ENCODE data around the gene TMEM121. TPM values are rescaled to one million over a fixed set of nuclear protein-coding genes. Genes with fewer than 3 reads are reported as not detected.

Gene TMEM121
- total RNA-seq, 2 experiments from 2014 or later, result 11.5 to 11.9 TPM

DNA sequence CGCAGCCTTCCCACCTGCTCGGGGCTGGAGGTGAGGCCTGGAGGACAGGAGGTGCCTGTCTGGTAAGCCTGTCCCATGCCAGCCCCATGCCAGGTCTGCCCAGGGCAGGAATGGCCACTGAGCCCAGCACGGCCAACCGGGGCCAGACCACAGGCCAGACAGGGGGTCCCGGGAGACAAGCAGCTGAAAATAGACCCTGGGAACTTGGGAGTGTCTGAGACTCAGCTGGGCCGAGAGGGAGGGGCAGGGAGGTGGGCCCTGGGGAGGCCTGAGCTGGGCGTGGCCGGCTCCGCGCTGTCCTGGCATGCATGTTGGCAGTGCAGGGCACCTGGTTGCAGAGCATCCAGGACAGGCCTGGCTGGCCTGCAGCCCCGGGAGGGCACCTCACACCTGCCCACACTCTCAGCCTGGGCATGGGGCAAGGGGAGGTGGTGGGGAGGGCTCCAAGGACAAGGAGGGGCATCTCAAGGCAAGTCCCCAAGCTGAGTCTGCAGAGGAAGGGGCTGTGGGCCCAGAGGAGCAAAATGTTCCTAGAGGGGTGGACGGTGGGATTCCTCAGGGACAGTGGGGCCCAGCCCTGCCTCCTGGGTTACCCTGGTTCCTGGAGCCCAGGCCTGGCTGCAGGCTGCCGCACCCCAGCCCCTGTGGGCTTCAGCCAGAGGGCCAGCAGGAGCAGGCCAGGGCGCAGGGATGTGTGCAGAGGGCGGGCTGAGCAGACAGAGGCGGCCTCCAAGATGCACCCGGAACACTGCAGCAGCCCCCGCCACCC lies 42.9 kb upstream of the TMEM121 start:
- ATAC-seq, result no peak
- CTCF ChIA-PET, result interaction anchor here (1.5 to 3.4 kb wide), 3 partner anchors 7 to 113 kb away, joined by 4 to 150 read pairs (median 42); partner anchors contain the start of gene TEDC1

DNA sequence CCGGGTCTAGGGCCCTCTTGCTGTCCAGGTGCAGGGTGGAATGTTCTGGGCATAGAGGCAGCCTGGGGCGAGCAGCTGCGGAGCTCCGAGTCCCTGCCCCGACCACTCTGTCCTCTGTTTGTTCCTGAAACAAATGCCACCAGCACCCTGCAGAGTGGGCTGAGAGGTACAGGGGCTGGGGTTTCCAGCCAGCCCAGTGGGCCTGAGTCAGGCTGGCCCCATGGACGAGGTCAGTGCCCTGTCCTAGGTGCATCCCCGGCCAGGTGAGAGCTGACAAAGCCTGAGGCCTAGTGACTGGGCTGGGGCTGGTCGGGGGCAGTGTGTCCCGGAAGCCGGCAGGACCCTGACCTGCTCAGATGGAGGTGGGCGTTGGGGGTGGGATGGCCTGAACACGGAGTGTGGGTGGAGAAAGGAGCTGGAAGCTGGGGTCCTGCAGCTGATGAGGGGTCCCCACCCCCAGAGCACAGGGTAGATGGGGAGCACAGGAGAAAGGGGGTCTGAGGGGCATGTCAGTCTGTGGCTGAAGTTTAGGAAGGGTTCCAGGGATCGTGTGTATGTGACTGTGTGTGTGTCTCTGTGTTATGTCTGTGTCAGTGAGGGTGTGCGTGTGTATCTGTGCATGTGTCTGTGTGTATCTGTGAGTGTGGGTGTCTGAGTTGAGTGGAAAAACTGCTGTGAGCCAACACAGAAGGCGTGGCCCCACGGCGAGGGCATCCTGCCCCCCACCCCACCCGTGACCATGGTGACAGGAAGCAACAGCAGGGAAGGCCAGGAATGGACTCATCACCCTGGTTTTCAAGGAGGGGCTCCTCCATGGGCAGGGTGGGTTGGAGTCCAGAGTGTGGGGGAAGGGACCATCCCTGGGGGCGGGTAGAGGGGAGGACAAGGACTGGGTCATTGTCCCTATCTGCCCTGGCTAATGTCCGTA lies 42.0 kb upstream of the TMEM121 start:
- DNase-seq (peak; percentile 50), ATAC-seq (no peak)
- CTCF ChIA-PET, result interaction anchor here (1.5 to 1.6 kb wide), 2 partner anchors 113 to 133 kb away, joined by 4 read pairs; no protein-coding TSS in a partner anchor
- Mint-ChIP-seq H3K4me3 (peak overlapping the region; percentile 3), H3K36me3 (no peaks in the 10 kb centered on the region), H3K4me1 (peaks cover 34% of the 10 kb centered on the region), H3K9me3 (ENCODE audit: low read depth) (no peaks in the 10 kb centered on the region), H3K27ac (peak overlapping the region; percentile 20), H3K27me3 (peaks cover 10% of the 10 kb centered on the region)

More for the DNA sequence above, 42.9 kb upstream of the TMEM121 start:
- Mint-ChIP-seq H3K27ac (no peak overlapping the region), H3K9me3 (ENCODE audit: low read depth) (no peaks in the 10 kb centered on the region), H3K36me3 (no peaks in the 10 kb centered on the region), H3K4me1 (peaks cover 30% of the 10 kb centered on the region), H3K27me3 (peaks cover 12% of the 10 kb centered on the region), H3K4me3 (no peak overlapping the region)
- DNase-seq, result no peak

DNA sequence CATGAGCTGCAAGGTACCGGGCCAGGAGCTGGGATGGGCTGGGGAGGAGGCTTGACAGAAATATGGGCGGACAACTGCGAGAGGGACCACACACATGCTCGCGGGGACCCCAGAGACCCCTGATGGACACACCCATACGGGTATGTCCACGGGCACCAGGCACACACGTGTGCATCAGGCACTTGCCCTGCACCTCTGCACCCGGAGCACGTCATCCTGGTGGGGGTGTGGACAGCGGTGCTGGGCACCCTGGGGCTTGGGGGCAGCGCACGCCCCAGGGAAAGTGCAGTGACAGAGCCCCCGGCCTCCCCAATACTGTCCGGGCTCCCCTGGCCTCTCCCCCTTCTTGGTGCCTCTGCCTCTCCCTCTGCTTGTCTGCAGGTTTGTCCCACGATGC lies 41.4 kb upstream of the TMEM121 start:
- Mint-ChIP-seq H3K27ac (peak overlapping the region; percentile 20), H3K4me3 (no peak overlapping the region), H3K36me3 (peaks cover 2% of the 10 kb centered on the region), H3K9me3 (ENCODE audit: low read depth) (no peaks in the 10 kb centered on the region), H3K27me3 (peaks cover 3% of the 10 kb centered on the region), H3K4me1 (peaks cover 38% of the 10 kb centered on the region)
- ATAC-seq, result no peak
- no peak for DNase-seq
- CTCF ChIA-PET, result interaction anchor here (1.6 to 2.2 kb wide), 2 partner anchors 43 to 133 kb away, joined by 4 to 8 read pairs; no protein-coding TSS in a partner anchor

DNA sequence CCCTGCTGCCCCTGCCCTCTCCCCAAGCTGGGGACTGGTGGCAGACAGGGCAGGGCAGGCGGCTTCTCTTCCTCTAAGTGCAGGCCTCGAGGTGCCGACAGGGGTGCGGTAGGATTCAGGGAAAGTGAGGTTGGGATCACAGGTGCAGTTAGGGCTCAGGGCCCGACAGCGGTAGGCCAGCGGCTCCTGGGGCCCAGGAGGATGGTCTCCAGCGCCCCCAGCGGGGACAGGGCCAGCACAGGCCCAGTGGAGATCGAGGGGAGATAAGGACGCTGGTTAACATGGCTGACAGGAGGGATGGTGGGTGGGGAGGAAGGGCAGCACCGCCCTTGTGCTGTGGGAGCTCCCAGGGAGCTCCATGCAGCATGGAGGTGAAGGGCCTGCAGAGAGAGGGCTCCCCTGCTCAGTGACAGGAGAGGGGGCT lies 40.6 kb upstream of the TMEM121 start:
- ATAC-seq, result no peak
- Mint-ChIP-seq H3K9me3 (ENCODE audit: low read depth) (no peaks in the 10 kb centered on the region), H3K36me3 (peaks cover 2% of the 10 kb centered on the region), H3K4me1 (peaks cover 38% of the 10 kb centered on the region), H3K27me3 (no peaks in the 10 kb centered on the region), H3K27ac (peak overlapping the region; percentile 73), H3K4me3 (no peak overlapping the region)
- CTCF ChIA-PET, result interaction anchor here (1.5 to 2.2 kb wide), 3 partner anchors 38 to 134 kb away, joined by 3 to 8 read pairs (median 4); no protein-coding TSS in a partner anchor
- DNase-seq, result peak; percentile 64

DNA sequence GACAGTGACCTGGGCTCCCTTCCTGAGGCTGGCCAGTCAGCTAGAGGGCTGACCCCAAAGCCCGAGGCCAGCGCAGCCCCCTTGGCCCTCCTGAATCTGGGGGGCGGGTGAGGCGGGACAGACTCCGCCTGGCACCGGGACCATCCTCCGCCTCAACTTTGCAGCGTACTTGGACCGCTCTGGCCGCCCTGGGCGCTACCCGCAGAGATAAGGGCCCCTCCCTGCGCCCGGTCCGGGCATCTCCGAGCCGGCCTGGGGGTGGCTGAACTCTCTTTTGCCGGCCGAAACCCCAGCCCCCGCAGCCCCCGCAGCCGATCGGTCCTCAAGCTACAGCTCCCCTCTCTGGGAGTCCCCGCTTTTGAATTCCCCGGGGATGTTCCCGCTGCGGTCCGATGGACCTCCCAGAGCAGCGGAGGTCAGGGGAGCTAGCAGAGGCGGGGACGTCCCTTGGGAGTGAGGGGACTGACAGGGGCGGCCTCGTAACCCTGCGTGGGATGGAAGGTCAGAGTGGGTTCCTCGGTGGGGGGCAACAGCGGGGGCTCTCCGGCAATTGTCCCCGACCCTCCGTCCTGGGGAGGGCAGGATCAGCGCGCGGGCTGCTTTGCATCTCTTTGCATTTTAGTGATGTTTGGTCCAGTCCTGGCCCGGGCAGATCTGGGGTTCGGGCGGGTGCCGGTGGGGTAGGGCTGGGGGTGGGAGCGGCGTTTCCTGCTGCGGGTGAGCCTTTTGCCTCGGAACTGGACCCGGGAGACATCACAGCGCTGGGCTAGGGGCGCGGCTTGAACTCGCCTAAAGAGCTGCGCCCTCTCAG lies 40.0 kb upstream of the TMEM121 start, which contains the start of gene CRIP1:
Gene CRIP1 (plus strand): TSS at position 724 of the 811 bp plus-strand sequence. CDS start 374 bp downstream, outside the sequence.
- CTCF ChIA-PET, result interaction anchor here (1.5 to 2.2 kb wide), 3 partner anchors 38 to 135 kb away, joined by 3 to 8 read pairs (median 4); no protein-coding TSS in a partner anchor
- Mint-ChIP-seq H3K4me3 (peak within 1 kb of the TSS; percentile 92), H3K9me3 (ENCODE audit: low read depth) (no peaks in the 10 kb centered on the region), H3K27me3 (no peaks in the 10 kb centered on the region), H3K27ac (peak within 1 kb of the TSS; percentile 91), H3K36me3 (peaks cover 2% of the 10 kb centered on the region), H3K4me1 (peaks cover 32% of the 10 kb centered on the region)
- ATAC-seq (no peak), DNase-seq (no peak)

DNA sequence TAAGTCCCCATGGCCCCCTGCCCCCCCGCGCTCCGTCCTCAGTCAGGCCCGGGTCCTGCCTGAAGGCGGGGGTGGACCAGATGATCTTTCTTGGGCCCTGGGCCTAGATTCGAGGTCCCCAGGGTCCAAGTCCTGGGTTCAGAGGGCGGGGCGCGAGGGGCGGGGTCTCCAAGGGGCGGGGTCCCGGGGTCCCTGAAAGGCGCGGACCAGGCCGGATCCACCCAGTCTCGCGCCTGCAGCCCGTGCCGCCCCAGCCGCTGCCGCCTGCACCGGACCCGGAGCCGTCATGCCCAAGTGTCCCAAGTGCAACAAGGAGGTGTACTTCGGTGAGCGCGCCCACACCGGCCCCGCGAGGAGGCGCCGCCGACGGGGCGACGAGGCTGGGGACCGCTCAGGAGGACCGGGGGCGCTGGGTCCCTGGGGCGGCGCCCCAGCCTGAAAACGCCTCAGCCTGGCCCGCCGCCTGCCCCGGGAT lies 39.4 kb upstream of the TMEM121 start:
- Mint-ChIP-seq H3K9me3 (ENCODE audit: low read depth) (no peaks in the 10 kb centered on the region), H3K4me1 (peaks cover 32% of the 10 kb centered on the region), H3K27me3 (no peaks in the 10 kb centered on the region), H3K36me3 (peaks cover 2% of the 10 kb centered on the region), H3K27ac (peak overlapping the region; percentile 91), H3K4me3 (peak overlapping the region; percentile 92)
- CTCF ChIA-PET, result interaction anchor here (1.5 to 2.2 kb wide), 2 partner anchors 39 to 41 kb away, joined by 3 to 8 read pairs; no protein-coding TSS in a partner anchor
- DNase-seq (peak; percentile 82), ATAC-seq (no peak)

DNA sequence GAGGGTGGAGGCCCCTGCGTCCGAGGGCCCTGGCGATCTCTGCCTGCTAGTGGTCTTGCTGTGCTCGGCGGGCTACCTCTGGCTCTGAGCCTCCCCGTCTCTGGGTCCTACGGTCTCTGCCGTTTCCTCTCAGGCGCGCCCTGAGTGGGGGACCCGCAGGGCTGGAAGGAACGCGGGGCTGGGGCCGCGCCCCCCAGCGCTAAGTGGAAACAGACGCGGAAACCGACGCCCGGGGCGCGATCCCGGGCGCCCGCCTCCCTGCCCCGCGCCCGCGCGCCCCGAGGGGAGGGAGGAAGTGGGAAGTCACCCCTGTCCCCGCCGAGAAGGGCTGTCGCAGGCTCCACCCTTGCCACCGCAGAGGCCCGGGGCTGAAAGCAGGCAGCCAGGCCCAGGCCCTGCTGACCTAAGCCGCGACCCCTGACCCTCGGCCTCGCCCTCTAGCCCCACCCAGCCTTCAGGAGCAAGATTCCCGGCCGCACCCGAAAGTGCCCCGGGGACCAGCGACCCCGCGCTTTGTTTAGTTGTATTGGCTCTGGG lies 38.9 kb upstream of the TMEM121 start:
- Mint-ChIP-seq H3K27me3 (no peaks in the 10 kb centered on the region), H3K4me1 (peaks cover 28% of the 10 kb centered on the region), H3K36me3 (peaks cover 2% of the 10 kb centered on the region), H3K9me3 (ENCODE audit: low read depth) (no peaks in the 10 kb centered on the region), H3K4me3 (peak overlapping the region; percentile 92), H3K27ac (peak overlapping the region; percentile 91)
- peak; percentile 85 for DNase-seq
- peak; percentile 3 for ATAC-seq
- CTCF ChIA-PET, result interaction anchor here (1.0 to 5.1 kb wide), 3 partner anchors 41 to 114 kb away, joined by 4 to 111 read pairs (median 8); no protein-coding TSS in a partner anchor

DNA sequence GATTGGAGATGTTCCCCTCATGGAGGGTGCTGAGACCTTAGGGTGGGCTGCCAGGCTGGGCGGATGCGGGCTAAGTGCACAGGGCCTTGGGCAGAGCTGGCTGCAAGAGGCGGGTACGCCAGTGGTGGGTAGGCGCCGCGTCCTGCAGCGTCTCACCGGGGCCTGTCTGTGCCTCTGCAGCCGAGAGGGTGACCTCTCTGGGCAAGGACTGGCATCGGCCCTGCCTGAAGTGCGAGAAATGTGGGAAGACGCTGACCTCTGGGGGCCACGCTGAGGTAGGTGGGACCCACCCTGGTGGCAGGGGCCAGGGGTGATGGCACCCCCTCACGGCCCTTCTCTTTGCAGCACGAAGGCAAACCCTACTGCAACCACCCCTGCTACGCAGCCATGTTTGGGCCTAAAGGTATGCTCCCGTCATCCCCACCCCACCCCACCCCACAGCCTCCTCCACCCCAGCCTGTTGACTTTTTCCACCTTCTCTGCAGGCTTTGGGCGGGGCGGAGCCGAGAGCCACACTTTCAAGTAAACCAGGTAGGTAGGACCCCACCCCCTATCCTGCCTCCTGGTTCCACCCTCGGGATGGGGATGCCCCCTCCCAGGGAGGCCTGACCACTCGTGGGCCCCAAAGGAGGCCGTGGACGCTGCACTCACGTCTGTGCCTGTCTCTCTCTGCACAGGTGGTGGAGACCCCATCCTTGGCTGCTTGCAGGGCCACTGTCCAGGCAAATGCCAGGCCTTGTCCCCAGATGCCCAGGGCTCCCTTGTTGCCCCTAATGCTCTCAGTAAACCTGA lies 38.2 kb upstream of the TMEM121 start:
- CTCF ChIA-PET, result interaction anchor here (1.0 to 5.1 kb wide), 5 partner anchors 7 to 173 kb away, joined by 4 to 150 read pairs (median 40); partner anchors contain the start of gene PACS2
- DNase-seq (peak; percentile 70), ATAC-seq (no peak)
- Mint-ChIP-seq H3K9me3 (ENCODE audit: low read depth) (no peaks in the 10 kb centered on the region), H3K36me3 (peaks cover 2% of the 10 kb centered on the region), H3K27ac (peak overlapping the region; percentile 91), H3K27me3 (no peaks in the 10 kb centered on the region), H3K4me1 (peaks cover 27% of the 10 kb centered on the region), H3K4me3 (peak overlapping the region; percentile 92)

DNA sequence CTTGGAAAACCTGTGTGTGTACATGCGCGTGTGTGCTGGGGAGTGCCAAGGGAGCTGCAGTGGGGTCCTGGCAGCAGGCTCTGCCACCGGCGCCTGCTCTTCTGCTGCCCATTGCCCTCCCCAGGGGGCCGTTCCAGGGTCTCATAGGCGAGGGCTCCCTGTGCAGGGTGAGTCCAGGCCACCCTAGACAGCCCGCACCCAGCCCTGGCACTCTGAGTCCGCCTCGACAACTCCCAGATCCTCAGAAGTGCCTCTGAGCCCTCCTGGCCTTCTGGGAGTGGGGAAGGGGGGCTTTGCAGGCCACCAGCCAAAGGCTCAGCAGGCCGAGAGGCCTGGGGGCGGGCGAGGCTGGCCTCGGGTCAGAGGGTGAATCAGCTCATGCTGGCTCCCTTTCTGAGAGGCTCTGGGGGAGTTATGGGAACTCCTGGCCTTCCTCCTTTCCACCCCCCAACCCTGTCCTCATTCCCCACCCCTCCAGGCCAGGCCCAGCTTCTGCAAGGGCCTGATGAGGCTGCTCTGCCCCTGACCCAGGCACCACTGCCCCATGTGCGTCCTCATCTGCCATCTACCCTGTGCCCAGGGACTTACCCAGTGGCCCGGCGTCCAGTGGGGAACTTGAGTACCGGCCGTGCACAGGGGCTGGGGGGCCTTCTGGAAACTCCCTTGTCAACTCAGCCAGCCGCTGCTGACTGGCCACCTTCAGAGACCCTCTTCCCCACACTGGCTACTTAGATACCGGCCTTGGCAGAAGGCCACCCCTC lies 37.4 kb upstream of the TMEM121 start:
- Mint-ChIP-seq H3K9me3 (ENCODE audit: low read depth) (no peaks in the 10 kb centered on the region), H3K4me1 (peaks cover 27% of the 10 kb centered on the region), H3K27me3 (no peaks in the 10 kb centered on the region), H3K4me3 (peak overlapping the region; percentile 92), H3K36me3 (peaks cover 2% of the 10 kb centered on the region), H3K27ac (peak overlapping the region; percentile 91)
- CTCF ChIA-PET, result interaction anchor here (0.9 to 5.1 kb wide), 17 partner anchors 7 to 399 kb away, joined by 3 to 150 read pairs (median 6); partner anchors contain the start of gene PACS2
- DNase-seq (no peak), ATAC-seq (no peak)

DNA sequence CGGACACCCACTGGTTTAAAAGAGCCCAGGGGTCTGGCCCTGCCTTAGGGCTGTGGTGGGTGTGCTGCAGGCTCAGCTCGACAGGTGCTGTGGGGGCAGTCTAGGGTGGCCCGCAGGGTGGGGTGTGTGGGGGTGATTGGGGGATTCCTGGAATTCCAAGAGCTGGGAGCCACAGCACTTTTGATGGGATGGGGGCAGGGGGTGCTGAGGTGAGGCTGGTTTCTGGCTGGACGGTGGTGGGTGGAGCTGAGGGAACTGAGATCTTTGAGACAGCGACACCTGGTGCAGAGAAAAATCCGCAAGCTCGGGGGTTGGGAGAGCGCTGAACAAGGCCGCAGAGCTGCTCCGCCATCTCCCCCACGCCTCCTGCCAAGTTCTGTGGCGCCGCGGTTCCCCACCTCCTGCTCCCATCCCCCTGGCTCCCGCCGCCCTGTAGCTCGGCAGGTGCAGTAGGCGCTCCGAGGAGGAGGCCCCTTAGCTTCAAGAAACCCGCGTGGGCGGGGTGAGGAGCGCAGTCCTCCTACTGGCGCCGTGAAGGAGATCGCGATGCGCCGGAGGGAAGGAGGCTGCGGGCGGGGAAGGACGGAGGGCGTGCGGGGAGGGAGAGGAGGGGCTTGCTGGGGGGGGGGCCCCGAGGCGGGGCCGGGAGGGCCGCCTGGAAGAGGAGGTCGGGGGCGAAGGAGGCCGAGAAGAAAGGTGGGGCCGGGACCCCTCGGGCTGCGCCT lies 36.7 kb upstream of the TMEM121 start:
- no peaks in the 10 kb centered on the region for H3K9me3 Mint-ChIP-seq (ENCODE audit: low read depth)
- H3K27ac Mint-ChIP-seq, result peak overlapping the region; percentile 85
- H3K4me3 Mint-ChIP-seq, result peak overlapping the region; percentile 92
- ATAC-seq (peak; percentile 5), DNase-seq (peak; percentile 94)
- no peaks in the 10 kb centered on the region for H3K27me3 Mint-ChIP-seq
- peaks cover 2% of the 10 kb centered on the region for H3K36me3 Mint-ChIP-seq
- CTCF ChIA-PET, result interaction anchor here (0.9 to 5.1 kb wide), 23 partner anchors 8 to 1928 kb away, joined by 3 to 150 read pairs (median 4); partner anchors contain the start of gene PACS2
- H3K4me1 Mint-ChIP-seq, result peaks cover 23% of the 10 kb centered on the region
